IMR-90 (cell line): Measurements from ENCODE around the gene HCRTR2.

Source experiments
- CEBPB ChIP-seq: IDR thresholded peaks from 2 replicates; pipeline ENCODE4 v1.6.1; 2012; ENCODE audit warnings: low read depth, low read length, improper control_type of control experiment
- CHD1 ChIP-seq: IDR thresholded peaks from 2 replicates; pipeline ENCODE4 v1.6.1; 2012; ENCODE audit warnings: low read depth, low read length, improper control_type of control experiment
- FOS ChIP-seq: fragments of 150-350 bp; IDR thresholded peaks from 2 replicates; pipeline ENCODE4 v1.6.1; 2016; ENCODE audit warnings: low read depth, low read length
- MAZ ChIP-seq: IDR thresholded peaks from 2 replicates; pipeline ENCODE4 v1.6.1; 2012; ENCODE audit warnings: low read depth, mild to moderate bottlenecking, low read length, improper control_type of control experiment, moderate library complexity, borderline replicate concordance
- MXI1 ChIP-seq: IDR thresholded peaks from 2 replicates; pipeline ENCODE4 v1.6.1; 2012; ENCODE audit warnings: low read depth, mild to moderate bottlenecking, low read length, moderate library complexity, borderline replicate concordance
- POLR2A ChIP-seq: IDR thresholded peaks from 2 replicates; pipeline ENCODE4 v1.6.1; 2012; ENCODE audit warnings: mild to moderate bottlenecking, low read depth, low read length
- RAD21 ChIP-seq: IDR thresholded peaks from 2 replicates; pipeline ENCODE4 v1.6.1; 2012; ENCODE audit warnings: low read length, improper control_type of control experiment
- RCOR1 ChIP-seq: IDR thresholded peaks from 2 replicates; pipeline ENCODE4 v1.6.1; 2012; ENCODE audit warnings: mild to moderate bottlenecking, low read length, improper control_type of control experiment; ENCODE audit not compliant: insufficient replicate concordance
- RFX5 ChIP-seq: IDR thresholded peaks from 2 replicates; pipeline ENCODE4 v1.8.0; 2012; ENCODE audit warnings: low read depth, mild to moderate bottlenecking, low read length, moderate library complexity
- SMC3 ChIP-seq: fragments of 150-350 bp; IDR thresholded peaks from 2 replicates; pipeline ENCODE4 v1.6.1; 2016; ENCODE audit warnings: low read depth, mild to moderate bottlenecking, antibody characterized with exemption, low read length, moderate library complexity
- TF ChIP-seq, protein P1 (sequence below): conservative IDR thresholded peaks from 2 replicates; pipeline ENCODE4 v1.5.1; 2012; ENCODE audit warnings: mild to moderate bottlenecking, low read depth, low read length, improper control_type of control experiment
- TF ChIP-seq, protein P2 (sequence below): fragments of 150-350 bp; IDR thresholded peaks from 2 replicates; pipeline ENCODE4 v1.6.1; 2017; ENCODE audit warnings: mild to moderate bottlenecking, antibody characterized with exemption, low read length, low read depth

DNA sequence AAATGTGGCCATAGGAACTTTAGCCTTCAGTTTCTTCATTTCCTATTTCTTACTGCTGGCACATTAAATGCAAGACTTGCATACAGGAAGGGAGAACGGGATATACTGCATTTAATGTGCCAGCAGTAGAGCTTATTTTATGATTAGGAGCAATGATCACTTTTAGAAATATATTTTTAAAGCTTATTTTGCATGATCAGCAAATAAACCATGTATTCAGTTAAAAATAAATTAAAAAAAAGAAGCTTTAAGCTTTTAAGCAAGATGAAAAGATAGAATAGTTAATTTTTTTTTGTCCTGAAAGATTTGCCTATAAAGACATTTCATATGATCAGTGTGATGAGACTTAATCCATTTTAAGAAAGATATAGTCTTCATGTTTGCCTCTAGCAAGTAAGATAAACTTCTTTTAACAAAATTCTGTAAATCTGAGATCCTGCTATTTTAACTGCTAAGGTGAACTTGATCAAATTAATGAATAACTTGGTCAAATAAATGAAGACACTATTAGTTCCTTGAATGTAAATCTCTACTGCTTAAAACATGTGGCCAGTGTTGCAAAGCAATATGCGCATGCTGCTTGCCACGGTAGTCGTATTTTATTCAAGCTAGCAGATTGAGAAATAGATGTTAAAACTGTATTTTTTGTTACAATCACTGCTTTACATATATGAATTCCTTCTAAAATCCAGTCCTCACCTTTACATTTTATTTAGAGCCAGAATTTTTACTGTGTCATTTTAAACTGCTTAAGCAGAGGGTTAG is 36.2 kb upstream of the HCRTR2 start:
- TF ChIP-seq POLR2A: no peak
- no peak for TF ChIP-seq MXI1
- TF ChIP-seq, protein P1, sequence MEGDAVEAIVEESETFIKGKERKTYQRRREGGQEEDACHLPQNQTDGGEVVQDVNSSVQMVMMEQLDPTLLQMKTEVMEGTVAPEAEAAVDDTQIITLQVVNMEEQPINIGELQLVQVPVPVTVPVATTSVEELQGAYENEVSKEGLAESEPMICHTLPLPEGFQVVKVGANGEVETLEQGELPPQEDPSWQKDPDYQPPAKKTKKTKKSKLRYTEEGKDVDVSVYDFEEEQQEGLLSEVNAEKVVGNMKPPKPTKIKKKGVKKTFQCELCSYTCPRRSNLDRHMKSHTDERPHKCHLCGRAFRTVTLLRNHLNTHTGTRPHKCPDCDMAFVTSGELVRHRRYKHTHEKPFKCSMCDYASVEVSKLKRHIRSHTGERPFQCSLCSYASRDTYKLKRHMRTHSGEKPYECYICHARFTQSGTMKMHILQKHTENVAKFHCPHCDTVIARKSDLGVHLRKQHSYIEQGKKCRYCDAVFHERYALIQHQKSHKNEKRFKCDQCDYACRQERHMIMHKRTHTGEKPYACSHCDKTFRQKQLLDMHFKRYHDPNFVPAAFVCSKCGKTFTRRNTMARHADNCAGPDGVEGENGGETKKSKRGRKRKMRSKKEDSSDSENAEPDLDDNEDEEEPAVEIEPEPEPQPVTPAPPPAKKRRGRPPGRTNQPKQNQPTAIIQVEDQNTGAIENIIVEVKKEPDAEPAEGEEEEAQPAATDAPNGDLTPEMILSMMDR: no peak
- no peak for TF ChIP-seq RCOR1
- TF ChIP-seq MAZ: no peak
- TF ChIP-seq, protein P2, sequence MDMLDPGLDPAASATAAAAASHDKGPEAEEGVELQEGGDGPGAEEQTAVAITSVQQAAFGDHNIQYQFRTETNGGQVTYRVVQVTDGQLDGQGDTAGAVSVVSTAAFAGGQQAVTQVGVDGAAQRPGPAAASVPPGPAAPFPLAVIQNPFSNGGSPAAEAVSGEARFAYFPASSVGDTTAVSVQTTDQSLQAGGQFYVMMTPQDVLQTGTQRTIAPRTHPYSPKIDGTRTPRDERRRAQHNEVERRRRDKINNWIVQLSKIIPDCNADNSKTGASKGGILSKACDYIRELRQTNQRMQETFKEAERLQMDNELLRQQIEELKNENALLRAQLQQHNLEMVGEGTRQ: no peak
- no peak for TF ChIP-seq CHD1
- no peak for TF ChIP-seq RAD21
- no peak for TF ChIP-seq RFX5
- no peak for TF ChIP-seq FOS
- no peak for TF ChIP-seq SMC3
- no peak for TF ChIP-seq CEBPB
